ENCODE results near the gene COLEC11.

Gene COLEC11

DNA sequence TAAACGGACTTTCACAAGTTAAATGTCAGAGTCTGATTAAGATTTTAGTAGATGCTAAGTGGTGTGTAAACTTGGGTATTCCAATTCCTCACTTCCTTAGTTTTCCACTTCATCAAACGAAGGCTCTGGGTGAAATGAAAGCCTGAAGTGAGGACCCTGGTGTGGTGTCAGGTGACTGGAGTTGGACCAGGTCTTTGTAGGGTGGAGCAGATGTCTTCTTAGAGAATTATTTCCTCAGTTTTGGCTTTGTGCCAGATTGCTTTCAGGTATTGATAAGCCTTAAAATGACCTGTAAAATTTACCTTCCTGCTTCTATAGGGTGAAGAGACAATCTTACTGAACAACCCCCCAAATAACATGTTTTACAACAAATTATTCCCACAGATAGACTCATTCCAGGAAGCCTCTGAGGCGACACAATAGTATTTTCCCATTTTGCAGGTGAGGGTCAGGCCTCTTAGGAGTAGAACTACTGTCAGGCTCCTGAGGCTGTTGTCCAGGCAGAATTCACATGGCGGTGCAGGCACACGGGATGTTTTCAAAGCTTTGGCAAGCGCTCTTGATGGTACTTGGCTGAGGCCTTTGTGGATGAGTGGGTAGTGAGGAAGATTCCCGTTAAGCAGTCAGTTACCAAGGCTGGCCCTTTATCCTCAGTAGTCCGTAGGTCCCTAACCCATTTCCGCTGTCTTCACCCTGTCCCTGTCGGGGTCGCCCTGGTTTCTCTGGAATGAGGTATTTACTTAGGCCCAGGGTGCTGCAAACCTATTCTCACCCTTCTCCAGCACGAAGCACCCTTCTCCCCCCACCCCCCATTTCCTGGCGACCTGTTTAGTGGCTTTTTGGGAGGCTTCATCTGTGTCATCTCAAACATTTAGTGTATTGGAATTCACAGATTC lies 13.3 kb upstream of the COLEC11 start:
- no peak for DNase-seq
- in situ Hi-C loops (cut with HindIII; ENCODE audit: low pct_ligation_motif_present, low pct_unique_long_range_greater_than_20kb, low sequenced_read_pairs) = no loop called here

DNA sequence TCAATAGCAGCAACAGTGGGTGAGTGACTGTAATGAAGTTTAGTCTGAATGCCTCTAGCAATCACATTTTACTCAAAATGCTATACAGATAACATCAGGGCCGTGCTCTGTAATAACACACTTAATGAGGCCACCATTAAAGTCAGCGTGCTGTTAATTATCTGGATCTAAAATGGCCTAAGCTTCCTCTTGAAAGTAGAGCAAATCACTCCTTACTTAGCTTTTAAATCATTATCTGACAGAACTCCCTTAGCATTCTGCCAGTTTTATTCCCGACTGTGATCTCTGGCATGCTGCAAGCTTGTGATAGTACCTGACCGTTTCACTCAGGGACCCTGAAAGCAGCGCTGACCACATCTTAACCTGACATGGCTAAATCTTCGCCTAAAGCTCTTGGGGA lies 10.8 kb upstream of the COLEC11 start:
- in situ Hi-C loops (cut with HindIII; ENCODE audit: low pct_ligation_motif_present, low pct_unique_long_range_greater_than_20kb, low sequenced_read_pairs) = no loop called here
- no peak for DNase-seq

DNA sequence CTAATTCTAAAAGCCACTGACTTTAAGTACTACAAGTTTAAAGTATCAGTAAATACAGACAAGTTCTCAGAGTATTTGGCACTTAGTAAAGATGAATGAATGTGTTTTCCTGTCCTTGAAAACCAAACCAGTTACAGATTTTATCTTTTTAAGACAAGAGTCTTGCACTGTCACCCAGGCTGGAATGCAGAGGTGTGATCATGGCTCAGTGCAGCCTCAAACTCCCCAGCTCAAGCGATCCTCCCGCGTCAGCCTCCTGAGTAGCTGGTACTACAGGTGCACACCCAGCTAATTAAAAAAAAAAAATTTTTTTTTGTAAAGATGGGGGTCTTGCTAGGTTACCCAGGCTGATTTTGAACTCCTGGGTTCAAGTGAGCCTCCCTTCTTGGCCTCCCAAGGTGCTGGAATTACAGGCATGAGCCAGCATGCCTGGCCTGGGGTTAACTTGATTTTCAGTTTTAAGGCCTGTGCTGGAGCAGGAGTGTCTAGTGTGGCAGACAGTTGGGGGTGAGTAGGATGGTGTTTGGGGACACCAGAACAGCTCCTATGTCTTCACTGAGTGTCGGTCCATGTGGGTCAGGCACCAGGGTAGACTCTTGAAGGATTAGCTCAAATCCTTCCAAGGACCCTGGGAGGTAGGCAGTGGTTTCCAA lies 10.2 kb upstream of the COLEC11 start:
- no peak for DNase-seq
- in situ Hi-C loops (cut with HindIII; ENCODE audit: low pct_ligation_motif_present, low pct_unique_long_range_greater_than_20kb, low sequenced_read_pairs) = no loop called here

DNA sequence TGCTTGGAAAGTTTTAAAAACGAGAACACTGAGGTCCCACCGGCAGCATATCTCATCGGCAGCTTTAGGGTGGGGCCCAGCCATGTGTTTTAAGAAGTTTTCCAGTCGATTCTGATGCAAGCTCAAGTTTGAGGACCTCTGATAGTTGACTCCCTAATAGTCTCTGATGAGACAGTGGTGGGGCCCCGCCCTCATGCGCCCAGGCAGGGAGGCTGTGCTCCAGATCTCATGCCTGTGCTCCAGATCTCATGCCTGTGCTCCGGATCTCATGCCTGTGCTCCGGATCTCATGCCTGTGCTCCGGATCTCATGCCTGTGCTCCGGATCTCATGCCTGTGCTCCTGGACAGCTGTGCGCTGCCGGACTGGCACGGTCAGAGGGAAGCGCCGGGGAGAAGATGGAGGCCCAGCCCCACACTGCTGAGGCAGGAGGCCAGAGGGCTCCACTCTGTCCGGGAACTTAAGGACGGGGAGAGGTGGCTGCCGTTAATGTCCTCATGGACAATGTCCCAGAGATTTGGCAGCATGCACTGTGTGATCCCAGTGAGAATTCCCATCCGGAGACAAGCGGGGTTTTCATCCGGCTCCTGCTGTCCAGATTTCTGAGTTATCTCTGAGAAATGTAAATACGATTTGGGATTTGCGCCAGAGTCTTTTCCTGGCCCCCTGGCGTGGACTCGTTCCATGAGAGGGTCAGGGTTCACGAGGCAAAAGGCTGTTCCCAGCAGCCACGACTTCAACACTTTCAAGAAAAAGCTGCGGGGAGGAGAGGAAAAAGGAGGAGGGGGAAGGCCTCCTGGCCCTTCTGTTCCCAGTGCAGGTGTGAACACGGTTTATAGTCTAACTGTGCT lies 9.4 kb upstream of the COLEC11 start:
- in situ Hi-C loops (cut with HindIII; ENCODE audit: low pct_ligation_motif_present, low pct_unique_long_range_greater_than_20kb, low sequenced_read_pairs) = no loop called here
- no peak for DNase-seq

DNA sequence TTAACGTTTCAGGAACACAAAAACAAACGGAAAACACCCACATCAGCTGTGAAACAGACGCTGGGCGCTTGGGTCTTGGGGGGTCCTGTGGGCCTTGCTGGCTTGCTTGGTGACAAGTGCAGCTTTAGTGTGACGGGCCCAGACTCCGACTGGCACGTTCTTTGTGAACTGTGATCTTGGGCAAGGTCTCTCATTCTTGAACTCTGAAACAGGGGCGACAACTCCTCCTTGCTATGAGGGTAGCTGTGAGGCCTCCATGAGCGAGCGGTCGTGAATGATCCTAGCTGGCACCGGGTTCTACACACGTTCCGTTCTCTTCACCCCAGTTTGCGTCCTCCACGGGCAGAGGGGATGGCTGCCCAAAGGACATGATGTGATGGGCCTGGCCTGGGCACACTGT lies 8.7 kb upstream of the COLEC11 start:
- in situ Hi-C loops (cut with HindIII; ENCODE audit: low pct_ligation_motif_present, low pct_unique_long_range_greater_than_20kb, low sequenced_read_pairs) = no loop called here
- no peak for DNase-seq

DNA sequence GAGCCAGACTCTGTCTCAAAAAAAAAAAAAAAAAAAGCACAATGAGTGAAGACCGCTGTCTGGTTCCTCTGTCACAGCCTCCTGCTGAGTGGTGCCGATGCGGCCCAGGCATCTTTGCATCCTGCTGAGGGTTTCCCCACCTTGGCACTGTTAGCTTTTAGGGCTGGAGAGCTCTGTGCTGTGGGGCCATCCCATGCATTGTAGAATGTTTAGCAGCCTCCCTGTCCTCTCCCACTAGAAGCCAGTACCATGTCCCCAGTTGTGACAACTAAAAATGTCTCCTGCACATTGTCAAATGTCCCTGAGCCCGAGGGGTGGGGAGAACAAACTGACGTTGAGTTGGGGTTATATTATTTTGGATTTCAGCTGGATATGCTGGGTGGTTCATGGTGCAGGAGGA lies 7.9 kb upstream of the COLEC11 start:
- DNase-seq = no peak
- in situ Hi-C loops (cut with HindIII; ENCODE audit: low pct_ligation_motif_present, low pct_unique_long_range_greater_than_20kb, low sequenced_read_pairs) = no loop called here

DNA sequence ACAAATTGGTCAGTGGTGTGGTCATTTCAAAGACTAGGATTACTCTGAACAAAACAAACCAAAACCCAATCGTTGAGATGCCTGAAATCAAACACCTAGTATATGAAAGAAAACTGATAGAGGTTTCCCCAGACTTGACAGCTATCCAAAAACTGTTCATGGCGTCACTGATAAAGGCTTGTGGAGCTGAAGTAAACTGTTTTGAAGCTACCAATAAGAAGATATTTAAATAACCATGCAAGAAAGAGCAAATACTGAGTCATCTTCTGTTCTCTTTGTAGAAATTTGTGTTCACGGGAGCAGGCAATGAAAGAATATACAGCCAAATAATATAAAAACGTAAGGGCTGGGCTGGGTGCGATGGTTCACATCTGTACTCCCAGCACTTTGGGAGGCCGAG lies 7.5 kb upstream of the COLEC11 start:
- no peak for DNase-seq
- in situ Hi-C loops (cut with HindIII; ENCODE audit: low pct_ligation_motif_present, low pct_unique_long_range_greater_than_20kb, low sequenced_read_pairs) = no loop called here

DNA sequence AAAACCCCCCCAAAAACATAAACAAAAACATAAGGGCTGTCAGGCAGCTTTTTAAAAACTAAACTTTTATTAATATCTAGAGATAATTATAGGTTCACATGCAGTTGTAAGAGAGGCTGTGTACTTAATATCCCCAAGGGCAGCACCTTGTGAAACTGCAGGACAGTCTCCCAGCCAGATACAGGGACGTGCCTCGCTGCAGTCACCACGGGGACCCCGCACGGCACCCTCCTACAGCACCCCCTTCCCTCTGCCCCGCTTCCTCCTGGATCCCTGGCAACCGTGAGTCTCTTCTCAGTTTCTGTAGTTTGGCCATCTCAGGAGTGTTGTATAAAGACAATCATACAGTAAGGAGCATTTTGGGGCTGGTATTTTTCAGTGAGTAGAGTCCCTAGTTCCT lies 6.8 kb upstream of the COLEC11 start:
- in situ Hi-C loops (cut with HindIII; ENCODE audit: low pct_ligation_motif_present, low pct_unique_long_range_greater_than_20kb, low sequenced_read_pairs) = no loop called here

DNA sequence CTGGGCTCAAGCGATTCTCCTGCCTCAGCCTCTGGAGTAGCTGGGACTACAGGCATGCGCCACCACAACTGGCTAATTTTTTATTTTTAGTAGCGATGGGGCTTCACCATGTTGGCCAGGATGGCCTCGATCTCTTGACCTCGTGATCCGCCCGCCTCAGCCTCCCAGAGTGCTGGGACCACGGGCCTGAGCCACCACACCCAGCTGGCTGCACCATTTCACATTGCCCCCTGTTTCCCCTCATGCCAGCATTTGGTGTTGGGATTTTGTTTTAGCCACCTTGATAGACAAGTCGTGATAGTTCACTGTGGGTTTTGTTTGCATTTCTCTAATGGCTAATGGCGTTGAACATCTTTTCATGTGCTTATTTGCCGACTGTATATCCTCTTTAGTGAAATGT lies 5.8 kb upstream of the COLEC11 start:
- no peak for DNase-seq
- in situ Hi-C loops (cut with HindIII; ENCODE audit: low pct_ligation_motif_present, low pct_unique_long_range_greater_than_20kb, low sequenced_read_pairs) = no loop called here

More for the DNA sequence above, 6.8 kb upstream of the COLEC11 start:
- no peak for DNase-seq

DNA sequence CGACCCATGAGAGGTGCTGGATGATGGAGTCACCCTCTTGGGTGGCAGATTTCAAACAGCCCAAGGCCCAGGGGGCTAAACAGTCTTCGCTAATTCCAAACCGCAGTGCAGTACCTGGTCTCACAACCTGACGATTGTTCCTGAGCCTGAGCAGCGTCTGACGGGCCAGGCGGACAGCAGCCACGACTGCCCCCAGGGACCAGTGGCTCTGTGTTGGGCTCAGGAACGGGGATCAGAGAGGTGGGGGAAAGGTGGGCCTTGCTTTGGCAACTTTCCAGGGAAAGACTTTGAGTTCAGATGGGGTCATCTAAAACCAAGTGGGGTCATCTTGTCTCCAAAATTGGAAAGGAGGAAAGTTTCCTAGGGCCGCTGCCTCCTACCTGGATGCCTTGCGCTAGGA lies 492 bp downstream of the COLEC11 start:
- DNase-seq = no peak
- in situ Hi-C loops (cut with HindIII; ENCODE audit: low pct_ligation_motif_present, low pct_unique_long_range_greater_than_20kb, low sequenced_read_pairs) = no loop called here

DNA sequence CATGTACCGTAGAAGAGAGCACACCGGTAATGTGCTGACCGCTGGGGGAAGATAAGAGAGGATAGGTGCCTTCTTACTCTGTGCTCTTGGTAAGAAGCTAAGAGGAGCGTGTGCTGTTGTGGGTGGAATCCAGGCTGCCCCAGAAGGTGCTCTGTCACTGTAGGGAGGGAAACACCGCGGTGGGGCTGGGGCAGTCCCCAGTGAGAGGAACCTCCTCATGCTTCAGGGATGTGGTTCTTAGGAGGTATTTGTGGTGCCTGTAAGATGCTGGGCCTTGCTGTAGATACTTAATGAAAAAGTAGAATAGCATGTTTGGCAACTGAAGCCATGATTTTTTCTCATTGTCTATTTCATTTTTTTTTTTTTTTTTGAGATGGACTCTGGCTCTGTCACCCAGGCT lies 1.1 kb downstream of the COLEC11 start:
- in situ Hi-C loops (cut with HindIII; ENCODE audit: low pct_ligation_motif_present, low pct_unique_long_range_greater_than_20kb, low sequenced_read_pairs) = no loop called here
- DNase-seq = no peak

DNA sequence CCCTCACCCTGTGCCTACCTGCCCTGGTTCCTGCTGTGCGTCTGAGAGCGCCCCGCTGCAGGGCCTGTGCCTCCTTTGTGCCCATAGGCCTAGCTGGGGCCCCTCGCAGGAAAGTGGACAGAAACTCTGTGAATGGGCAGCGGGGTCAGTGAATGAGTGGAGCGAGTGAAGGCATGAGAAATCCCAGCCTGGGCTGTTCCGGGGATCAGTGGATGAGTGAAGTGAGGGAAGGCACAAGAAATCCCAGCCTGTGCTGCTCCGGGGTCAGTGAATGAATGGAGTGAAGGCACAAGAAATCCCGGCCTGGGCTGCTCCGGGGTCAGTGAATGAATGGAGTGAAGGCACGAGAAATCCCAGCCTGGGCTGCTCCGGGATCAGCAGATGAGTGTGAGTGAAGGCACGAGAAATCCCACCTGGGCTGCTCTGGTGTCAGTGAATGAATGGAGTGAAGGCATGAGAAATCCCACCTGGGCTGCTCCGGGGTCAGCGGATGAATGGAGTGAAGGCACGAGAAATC lies 2.0 kb downstream of the COLEC11 start:
- in situ Hi-C loops (cut with HindIII; ENCODE audit: low pct_ligation_motif_present, low pct_unique_long_range_greater_than_20kb, low sequenced_read_pairs) = no loop called here

DNA sequence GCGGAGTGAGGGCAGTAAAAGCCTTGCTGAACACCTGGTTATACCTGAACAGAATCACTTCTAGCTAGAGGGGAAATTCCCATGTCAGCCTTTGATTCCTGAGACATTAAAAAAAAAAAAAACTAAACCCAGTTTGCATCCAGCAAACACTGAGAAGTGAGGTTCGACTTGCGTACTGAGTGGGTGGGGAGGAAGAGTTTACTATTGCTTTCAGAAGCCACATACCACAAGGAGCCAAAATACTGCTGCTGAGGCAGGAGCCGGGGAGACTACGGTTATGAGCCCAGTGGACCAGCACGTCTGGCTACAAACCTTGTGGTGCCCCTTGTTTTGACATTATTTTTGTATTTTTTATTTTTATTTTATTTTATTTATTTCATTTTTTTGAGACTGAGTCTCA lies 2.7 kb downstream of the COLEC11 start:
- in situ Hi-C loops (cut with HindIII; ENCODE audit: low pct_ligation_motif_present, low pct_unique_long_range_greater_than_20kb, low sequenced_read_pairs) = no loop called here
- DNase-seq = no peak

More for the DNA sequence above, 2.0 kb downstream of the COLEC11 start:
- DNase-seq = no peak

DNA sequence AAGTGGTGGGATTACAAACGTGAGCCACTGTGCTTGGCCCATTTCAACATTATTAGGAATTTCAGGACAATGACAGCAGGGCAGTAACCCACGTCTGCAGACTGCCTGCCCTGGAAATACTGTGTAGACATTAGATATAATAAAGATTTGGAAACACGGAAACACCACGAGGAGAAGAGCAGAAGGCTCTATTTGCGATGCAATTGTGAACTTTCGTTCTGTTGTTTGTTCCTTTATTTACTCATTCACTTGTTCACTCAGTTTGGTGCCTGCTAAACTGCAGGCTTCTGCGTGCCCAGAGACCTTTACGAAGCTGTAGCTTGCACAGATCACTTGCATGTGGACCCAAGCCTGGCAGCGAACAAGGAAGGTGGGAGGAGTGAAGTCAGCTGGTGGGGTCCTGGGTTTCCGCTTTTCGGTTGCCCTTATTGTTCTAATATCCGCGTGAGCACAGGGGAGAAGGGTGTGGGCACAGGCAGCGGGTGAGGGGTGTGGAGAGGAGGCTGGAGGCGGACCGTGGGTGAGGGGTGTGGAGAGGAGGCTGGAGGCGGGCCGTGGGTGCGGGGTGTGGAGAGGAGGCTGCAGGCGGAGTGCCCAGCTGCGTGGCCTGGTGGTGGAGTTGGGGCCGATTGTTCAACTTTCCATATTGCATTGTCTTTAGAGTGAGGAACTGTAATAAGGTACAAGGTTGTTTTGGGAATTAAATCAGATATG lies 3.4 kb downstream of the COLEC11 start:
- in situ Hi-C loops (cut with HindIII; ENCODE audit: low pct_ligation_motif_present, low pct_unique_long_range_greater_than_20kb, low sequenced_read_pairs) = no loop called here
- DNase-seq = no peak

DNA sequence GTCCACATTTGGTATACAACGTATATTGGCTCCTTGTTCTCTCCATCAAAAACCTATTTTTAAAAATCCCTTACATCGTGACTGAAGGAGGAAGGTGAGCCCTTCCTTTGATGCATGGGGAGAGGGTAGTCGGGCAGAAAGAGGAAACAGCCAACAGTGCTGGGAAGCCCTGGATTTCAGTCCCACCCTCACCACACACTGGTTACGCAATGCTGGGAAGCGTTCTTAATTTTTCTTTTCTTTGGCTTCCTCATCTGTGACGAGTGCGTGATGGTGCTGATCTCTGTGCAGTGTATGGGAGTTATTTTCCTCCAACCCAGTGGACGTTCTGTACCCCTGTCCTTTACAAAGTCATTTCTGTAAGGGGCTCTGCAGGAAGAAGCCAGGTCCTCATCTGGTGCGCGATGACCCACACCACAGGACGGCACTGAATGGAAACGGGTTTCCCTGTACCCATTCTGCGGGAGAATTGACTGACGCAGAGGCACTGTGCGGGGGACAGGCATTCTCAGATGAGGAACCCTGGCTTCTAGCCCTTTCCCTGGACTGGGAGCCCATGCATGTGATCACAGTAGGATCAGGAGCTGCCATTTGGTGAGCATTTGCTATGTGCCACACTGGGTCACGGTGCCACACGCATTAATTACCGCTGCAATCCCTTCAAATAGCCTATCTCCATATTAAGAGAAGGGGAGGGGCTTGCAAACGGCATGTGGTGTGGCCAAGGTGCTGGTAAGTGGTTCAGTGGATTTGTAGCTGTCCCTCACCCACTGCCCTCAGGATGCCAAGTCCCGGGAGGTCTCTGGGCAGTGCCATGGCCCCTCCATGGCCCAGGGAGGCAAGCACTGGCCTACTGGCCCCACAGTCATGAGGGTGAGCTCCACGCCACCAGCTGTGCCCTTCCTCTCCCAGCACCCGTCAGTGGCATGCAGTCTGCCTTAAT lies 4.3 kb downstream of the COLEC11 start:
- no peak for DNase-seq
- in situ Hi-C loops (cut with HindIII; ENCODE audit: low pct_ligation_motif_present, low pct_unique_long_range_greater_than_20kb, low sequenced_read_pairs) = no loop called here

DNA sequence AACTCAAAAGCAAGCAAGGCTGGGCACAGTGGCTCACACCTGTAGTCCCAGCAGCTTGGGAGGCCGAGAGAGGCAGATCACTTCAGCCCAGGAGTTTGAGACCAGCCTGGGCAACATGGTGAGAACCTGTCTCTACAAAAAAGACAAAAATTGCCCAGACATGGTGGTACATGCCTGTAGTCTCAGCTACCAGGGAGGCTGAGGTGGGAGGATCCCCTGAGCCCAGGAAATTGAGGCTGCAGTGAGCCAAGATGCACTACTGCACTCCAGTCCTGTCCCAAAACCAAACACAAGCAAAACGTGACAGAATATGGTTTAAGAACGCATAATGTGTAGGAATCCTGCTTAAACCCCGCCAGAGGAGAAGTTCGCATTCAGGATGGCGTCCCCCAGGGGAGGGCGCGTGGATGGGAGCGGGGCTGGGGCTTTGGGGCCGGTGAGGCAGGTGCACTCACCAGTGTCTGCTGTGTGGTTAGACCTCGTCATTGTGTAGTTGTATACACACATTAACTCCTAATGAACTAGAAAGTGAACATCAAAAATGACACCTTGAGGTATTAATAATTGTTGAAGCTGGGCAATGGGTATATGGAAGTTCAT lies 5.4 kb downstream of the COLEC11 start:
- in situ Hi-C loops (cut with HindIII; ENCODE audit: low pct_ligation_motif_present, low pct_unique_long_range_greater_than_20kb, low sequenced_read_pairs) = no loop called here
- DNase-seq = no peak
